Vagina (tissue), 2 donors: ENCODE data around the gene NDUFS7.

Experiments
- POLR2A ChIP-seq, 2 donors: fragments of 450-650 bp; IDR thresholded peaks; one replicate each; pipeline ENCODE4 v1.6.1; 2017; ENCODE audit warnings: antibody characterized with exemption in 2 of 2, mild to moderate bottlenecking in 2 of 2, moderate library complexity in 2 of 2
- POLR2AphosphoS5 ChIP-seq, 2 donors: sonication (generic); formaldehyde crosslinking; IDR thresholded peaks; one replicate each; pipeline ENCODE4 v1.9.0; 2017; ENCODE audit warnings: antibody characterized with exemption in 2 of 2, mild to moderate bottlenecking in 2 of 2, low read depth in 1 of 2; ENCODE audit not compliant: insufficient read depth in 1 of 2
- TF ChIP-seq, protein P1 (sequence below), 3 experiments: fragments of 450-650 bp in 2 of 3; fragments of 200-600 bp in 1 of 3; sonication (generic) in 1 of 3; IDR thresholded peaks; one replicate each; pipeline ENCODE4 v1.5.1; 2017 to 2019; ENCODE audit warnings: antibody characterized with exemption in 3 of 3, mild to moderate bottlenecking in 2 of 3, moderate library complexity in 2 of 3

DNA sequence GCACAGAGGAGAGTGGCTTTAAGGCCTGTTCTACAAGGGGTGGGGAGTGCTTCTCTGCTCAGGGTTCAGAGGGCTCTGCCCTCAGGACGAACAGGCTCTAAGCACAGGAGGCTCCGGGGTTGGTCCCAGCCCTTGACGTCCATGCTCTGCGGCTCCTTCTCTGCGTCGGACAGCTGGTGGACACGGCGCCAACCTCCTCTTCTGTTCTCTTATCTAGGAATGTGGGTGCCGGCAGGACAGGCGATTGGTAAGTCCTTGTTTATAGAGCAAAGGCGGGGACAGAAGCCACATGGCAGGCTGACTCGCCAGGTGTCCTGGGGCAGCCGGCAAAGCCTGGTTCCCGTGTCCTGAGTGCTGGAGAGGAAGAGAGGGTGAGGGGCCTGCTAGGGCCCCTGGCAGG is 46.0 kb downstream of the NDUFS7 start:
- TF ChIP-seq, protein P1, sequence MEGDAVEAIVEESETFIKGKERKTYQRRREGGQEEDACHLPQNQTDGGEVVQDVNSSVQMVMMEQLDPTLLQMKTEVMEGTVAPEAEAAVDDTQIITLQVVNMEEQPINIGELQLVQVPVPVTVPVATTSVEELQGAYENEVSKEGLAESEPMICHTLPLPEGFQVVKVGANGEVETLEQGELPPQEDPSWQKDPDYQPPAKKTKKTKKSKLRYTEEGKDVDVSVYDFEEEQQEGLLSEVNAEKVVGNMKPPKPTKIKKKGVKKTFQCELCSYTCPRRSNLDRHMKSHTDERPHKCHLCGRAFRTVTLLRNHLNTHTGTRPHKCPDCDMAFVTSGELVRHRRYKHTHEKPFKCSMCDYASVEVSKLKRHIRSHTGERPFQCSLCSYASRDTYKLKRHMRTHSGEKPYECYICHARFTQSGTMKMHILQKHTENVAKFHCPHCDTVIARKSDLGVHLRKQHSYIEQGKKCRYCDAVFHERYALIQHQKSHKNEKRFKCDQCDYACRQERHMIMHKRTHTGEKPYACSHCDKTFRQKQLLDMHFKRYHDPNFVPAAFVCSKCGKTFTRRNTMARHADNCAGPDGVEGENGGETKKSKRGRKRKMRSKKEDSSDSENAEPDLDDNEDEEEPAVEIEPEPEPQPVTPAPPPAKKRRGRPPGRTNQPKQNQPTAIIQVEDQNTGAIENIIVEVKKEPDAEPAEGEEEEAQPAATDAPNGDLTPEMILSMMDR (IDR thresholded peaks at IDR 0.05) = no peak
- no peak for TF ChIP-seq POLR2A (IDR thresholded peaks at IDR 0.05)
- no peak for TF ChIP-seq POLR2AphosphoS5 (IDR thresholded peaks at IDR 0.05; ENCODE audit: insufficient read depth in 1 of 2, low read depth in 1 of 2)
